ENCODE data around the gene CADM1.

CADM1 gene

GRCh38 chr11:115459563-115459962 lies 44.7 kb downstream of the CADM1 start:
- Mint-ChIP-seq H3K27ac (no peak overlapping the region), H3K4me3 (no peak overlapping the region), H3K4me1 (ENCODE audit: low read depth) (no peaks in the 10 kb centered on the region), H3K9me3 (no peaks in the 10 kb centered on the region), H3K27me3 (peaks cover 8% of the 10 kb centered on the region), H3K36me3 (ENCODE audit: low read depth) (no peaks in the 10 kb centered on the region)
- intact Hi-C loops (cut with micrococcal nuclease) = no loop called here

- intact Hi-C loops (cut with micrococcal nuclease) = no loop called here
- no peaks in the 10 kb centered on the region for H3K9me3 Mint-ChIP-seq
- no peaks in the 10 kb centered on the region for H3K4me1 Mint-ChIP-seq (ENCODE audit: low read depth)
- H3K36me3 Mint-ChIP-seq (ENCODE audit: low read depth) = no peaks in the 10 kb centered on the region
- H3K4me3 Mint-ChIP-seq = no peak overlapping the region
- H3K27ac Mint-ChIP-seq = no peak overlapping the region
- peaks cover 8% of the 10 kb centered on the region for H3K27me3 Mint-ChIP-seq
These were observed 45.3 kb downstream of the CADM1 start for GRCh38 chr11:115458877-115459276.

GRCh38 chr11:115456019-115456418 lies 48.2 kb downstream of the CADM1 start:
- Mint-ChIP-seq H3K9me3 (no peaks in the 10 kb centered on the region), H3K4me3 (no peak overlapping the region), H3K27ac (no peak overlapping the region), H3K27me3 (peaks cover 3% of the 10 kb centered on the region), H3K36me3 (ENCODE audit: low read depth) (no peaks in the 10 kb centered on the region), H3K4me1 (ENCODE audit: low read depth) (no peaks in the 10 kb centered on the region)
- intact Hi-C loops (cut with micrococcal nuclease) = no loop called here

DNA sequence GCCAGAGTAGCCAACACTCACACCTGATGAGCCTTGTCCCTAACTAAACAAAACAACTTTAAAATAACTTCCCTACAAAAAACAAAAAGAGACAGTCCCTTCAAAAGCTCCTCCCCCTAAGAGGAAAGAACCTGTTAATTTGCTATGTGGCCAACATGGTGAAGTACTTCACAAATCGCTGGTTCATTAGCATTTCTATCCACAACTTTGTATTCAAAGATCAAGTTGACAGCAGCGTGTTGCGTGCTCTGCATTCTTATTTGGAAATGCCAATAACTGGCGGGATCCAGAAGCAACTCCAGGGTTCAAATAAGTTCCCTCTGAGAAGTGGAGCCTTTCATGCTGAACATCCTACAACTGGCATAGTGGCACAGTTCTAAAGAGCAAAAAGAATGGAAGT lies 48.6 kb downstream of the CADM1 start:
- intact Hi-C loops (cut with micrococcal nuclease) = no loop called here
- H3K27me3 Mint-ChIP-seq = peaks cover 3% of the 10 kb centered on the region

DNA sequence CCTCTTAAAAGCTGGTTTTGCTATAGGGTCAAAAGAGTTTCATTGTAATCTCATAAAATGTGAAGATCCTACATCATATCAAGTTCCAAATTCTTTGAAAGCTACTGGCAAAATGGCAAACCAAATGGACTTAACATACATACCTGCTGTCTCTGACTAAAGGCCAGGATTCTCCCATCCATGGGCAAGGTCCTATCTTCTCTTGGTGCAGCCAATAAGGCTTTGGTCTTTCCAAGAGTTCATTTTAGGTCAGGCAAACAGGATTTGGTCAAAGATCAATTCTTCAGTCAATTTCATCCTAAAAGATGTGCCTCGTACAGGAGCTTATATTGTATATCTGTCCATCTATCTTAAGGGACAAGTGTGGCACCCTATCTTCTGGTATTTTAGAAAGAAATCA lies 49.7 kb downstream of the CADM1 start:
- no peaks in the 10 kb centered on the region for H3K36me3 Mint-ChIP-seq (ENCODE audit: low read depth)
- H3K27ac Mint-ChIP-seq = no peak overlapping the region
- H3K9me3 Mint-ChIP-seq = no peaks in the 10 kb centered on the region
- no peaks in the 10 kb centered on the region for H3K4me1 Mint-ChIP-seq (ENCODE audit: low read depth)
- H3K4me3 Mint-ChIP-seq = no peak overlapping the region
- intact Hi-C loops (cut with micrococcal nuclease) = no loop called here
- H3K27me3 Mint-ChIP-seq = peaks cover 3% of the 10 kb centered on the region

More for the DNA sequence above, 48.6 kb downstream of the CADM1 start:
- Mint-ChIP-seq H3K9me3 (no peaks in the 10 kb centered on the region), H3K27ac (no peak overlapping the region), H3K4me3 (no peak overlapping the region), H3K4me1 (ENCODE audit: low read depth) (no peaks in the 10 kb centered on the region), H3K36me3 (ENCODE audit: low read depth) (no peaks in the 10 kb centered on the region)

DNA sequence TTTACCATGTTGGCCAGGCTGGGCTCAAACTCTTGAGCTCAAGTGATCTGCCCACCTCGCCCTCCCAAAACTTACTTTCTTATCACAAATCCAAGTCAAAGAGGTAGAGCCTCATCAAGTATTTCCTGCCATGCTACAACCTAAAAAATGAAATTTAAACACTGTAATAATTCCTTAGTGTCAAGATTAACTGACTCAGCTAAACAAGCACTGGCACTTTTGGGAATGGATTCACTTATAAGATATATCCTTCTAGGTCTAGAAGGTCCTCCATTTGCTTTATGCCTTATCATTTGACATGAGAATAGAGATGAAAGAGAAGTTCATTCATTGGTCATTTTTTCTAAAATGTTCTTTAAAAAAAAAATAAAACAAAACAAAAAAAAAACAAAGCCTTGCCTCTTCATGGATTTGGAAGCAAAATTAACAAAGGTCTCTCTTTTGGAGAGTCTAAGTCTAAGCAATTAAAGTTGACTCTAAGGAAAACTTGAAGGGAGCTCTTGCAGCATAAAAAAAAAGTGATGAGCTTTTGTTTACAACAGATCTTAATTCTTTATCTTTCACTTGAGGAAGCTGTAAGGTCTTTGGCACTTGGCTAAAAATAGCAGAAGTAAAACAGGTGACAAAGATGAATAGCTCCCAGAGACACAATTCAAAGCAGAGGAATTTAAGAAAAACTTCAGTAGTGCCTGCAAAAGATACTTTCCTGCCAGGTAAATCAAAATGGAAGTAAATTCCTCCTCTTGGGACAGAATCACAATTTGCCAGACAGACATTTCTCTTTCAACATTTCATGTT lies 50.3 kb downstream of the CADM1 start:
- H3K27ac Mint-ChIP-seq = no peak overlapping the region
- no peak overlapping the region for H3K4me3 Mint-ChIP-seq
- peaks cover 3% of the 10 kb centered on the region for H3K27me3 Mint-ChIP-seq
- intact Hi-C loops (cut with micrococcal nuclease) = no loop called here
- H3K4me1 Mint-ChIP-seq (ENCODE audit: low read depth) = no peaks in the 10 kb centered on the region
- H3K9me3 Mint-ChIP-seq = no peaks in the 10 kb centered on the region
- H3K36me3 Mint-ChIP-seq (ENCODE audit: low read depth) = no peaks in the 10 kb centered on the region

DNA sequence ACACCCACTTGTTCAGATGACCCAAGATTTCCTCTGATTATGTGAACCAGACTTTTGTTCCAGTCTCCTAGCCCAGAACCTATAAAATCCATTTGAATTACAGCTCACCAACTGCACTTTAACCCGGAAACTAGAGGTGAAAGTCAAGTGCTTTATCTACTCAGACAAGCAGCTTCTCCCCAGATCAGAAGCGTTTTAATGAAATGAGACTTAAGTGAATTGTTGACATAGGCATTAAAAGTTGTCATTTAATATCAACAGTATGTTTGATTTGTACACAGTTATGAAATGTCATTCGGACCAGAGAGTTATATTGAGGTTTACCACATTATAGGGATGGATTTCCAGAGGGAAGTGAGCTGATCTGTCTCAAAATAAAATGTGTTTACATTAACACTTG lies 52.0 kb downstream of the CADM1 start:
- H3K4me3 Mint-ChIP-seq = no peak overlapping the region
- no peak overlapping the region for H3K27ac Mint-ChIP-seq
- H3K36me3 Mint-ChIP-seq (ENCODE audit: low read depth) = no peaks in the 10 kb centered on the region
- intact Hi-C loops (cut with micrococcal nuclease) = no loop called here
- H3K4me1 Mint-ChIP-seq (ENCODE audit: low read depth) = no peaks in the 10 kb centered on the region
- peaks cover 3% of the 10 kb centered on the region for H3K27me3 Mint-ChIP-seq
- peaks cover 10% of the 10 kb centered on the region for H3K9me3 Mint-ChIP-seq

DNA sequence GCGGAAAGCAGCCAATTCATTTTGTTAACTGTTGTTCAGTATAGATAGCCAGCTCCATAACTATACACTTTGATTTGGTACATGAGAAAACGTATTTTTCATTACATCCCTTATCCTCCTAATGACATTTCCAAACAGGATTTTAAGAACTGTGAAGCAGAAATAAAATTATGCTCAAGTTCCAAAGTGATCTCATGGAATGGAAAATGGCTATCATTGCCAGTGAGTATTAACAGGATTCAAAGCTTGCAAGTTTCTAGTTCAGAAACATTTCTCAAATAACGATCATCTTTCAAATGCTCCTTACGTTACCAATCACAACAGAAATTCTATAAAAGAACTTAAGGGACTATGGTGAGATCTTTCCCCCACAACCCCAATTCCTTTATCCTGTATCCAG lies 53.7 kb downstream of the CADM1 start:
- no peak overlapping the region for H3K27ac Mint-ChIP-seq
- no peak overlapping the region for H3K4me3 Mint-ChIP-seq
- peaks cover 1% of the 10 kb centered on the region for H3K27me3 Mint-ChIP-seq
- H3K9me3 Mint-ChIP-seq = peaks cover 27% of the 10 kb centered on the region
- intact Hi-C loops (cut with micrococcal nuclease) = no loop called here
- no peaks in the 10 kb centered on the region for H3K4me1 Mint-ChIP-seq (ENCODE audit: low read depth)
- no peaks in the 10 kb centered on the region for H3K36me3 Mint-ChIP-seq (ENCODE audit: low read depth)

GRCh38 chr11:115447273-115447864 lies 56.8 kb downstream of the CADM1 start:
- no peak overlapping the region for H3K27ac Mint-ChIP-seq
- no peaks in the 10 kb centered on the region for H3K27me3 Mint-ChIP-seq
- peaks cover 30% of the 10 kb centered on the region for H3K9me3 Mint-ChIP-seq
- H3K4me1 Mint-ChIP-seq (ENCODE audit: low read depth) = no peaks in the 10 kb centered on the region
- H3K36me3 Mint-ChIP-seq (ENCODE audit: low read depth) = no peaks in the 10 kb centered on the region
- H3K4me3 Mint-ChIP-seq = no peak overlapping the region
- intact Hi-C loops (cut with micrococcal nuclease) = no loop called here

- Mint-ChIP-seq H3K4me3 (no peak overlapping the region), H3K4me1 (ENCODE audit: low read depth) (no peaks in the 10 kb centered on the region), H3K27me3 (no peaks in the 10 kb centered on the region), H3K36me3 (ENCODE audit: low read depth) (no peaks in the 10 kb centered on the region), H3K27ac (no peak overlapping the region), H3K9me3 (peaks cover 30% of the 10 kb centered on the region)
- intact Hi-C loops (cut with micrococcal nuclease) = no loop called here
These were observed 58.0 kb downstream of the CADM1 start for GRCh38 chr11:115446214-115446613.

- H3K4me3 Mint-ChIP-seq = no peak overlapping the region
- H3K9me3 Mint-ChIP-seq = peaks cover 30% of the 10 kb centered on the region
- no peaks in the 10 kb centered on the region for H3K4me1 Mint-ChIP-seq (ENCODE audit: low read depth)
- intact Hi-C loops (cut with micrococcal nuclease) = no loop called here
- H3K27ac Mint-ChIP-seq = no peak overlapping the region
- H3K27me3 Mint-ChIP-seq = no peaks in the 10 kb centered on the region
- no peaks in the 10 kb centered on the region for H3K36me3 Mint-ChIP-seq (ENCODE audit: low read depth)
These were observed 59.7 kb downstream of the CADM1 start for GRCh38 chr11:115444542-115444941.

DNA sequence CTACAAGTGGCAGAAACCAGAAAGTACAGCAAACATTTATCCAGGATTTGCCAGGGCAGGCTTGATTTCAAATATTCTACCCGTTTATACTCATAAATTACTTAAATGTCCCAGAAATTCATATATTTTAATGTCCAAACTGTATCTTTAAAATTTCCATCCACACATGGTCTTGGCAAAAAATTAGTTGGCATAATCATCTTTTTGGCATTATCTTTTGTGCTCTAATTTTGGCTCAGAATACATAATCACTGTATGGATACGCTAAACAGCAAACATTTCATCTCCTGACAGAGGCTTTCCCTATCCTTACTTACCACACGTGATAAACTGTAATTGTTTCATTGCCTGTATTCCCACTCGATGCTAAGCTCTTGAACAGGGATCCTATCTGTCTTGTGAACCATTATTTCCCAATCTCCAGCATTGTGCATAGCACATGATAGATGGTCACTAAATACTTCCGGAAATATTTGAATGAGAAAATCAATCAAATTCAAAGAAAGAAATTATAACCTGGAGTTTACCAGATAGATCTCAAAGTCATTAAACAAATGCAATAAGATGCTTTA lies 64.2 kb downstream of the CADM1 start:
- H3K9me3 Mint-ChIP-seq = no peaks in the 10 kb centered on the region

DNA sequence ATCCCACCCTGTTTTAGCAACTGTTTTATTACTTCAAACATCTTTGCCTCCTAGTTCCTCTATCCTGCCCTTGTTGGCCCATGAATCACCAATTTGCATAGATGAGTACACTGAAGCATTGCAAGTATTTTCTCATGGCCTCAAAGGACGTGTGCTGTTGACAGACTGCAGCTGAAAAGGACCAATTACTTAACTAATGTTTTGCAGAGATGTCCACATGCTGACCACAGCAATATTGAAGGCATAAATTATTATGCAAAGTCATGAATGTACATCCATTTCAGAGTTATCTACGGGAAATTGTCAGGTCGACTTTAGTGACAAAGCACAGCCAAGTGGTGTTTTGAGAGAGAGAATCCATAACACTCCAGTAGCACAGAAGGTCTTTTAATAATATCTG lies 64.8 kb downstream of the CADM1 start:
- Mint-ChIP-seq H3K4me3 (no peak overlapping the region), H3K27ac (no peak overlapping the region), H3K36me3 (ENCODE audit: low read depth) (no peaks in the 10 kb centered on the region), H3K27me3 (no peaks in the 10 kb centered on the region), H3K9me3 (no peaks in the 10 kb centered on the region), H3K4me1 (ENCODE audit: low read depth) (no peaks in the 10 kb centered on the region)
- intact Hi-C loops (cut with micrococcal nuclease) = no loop called here

More for the DNA sequence above, 64.2 kb downstream of the CADM1 start:
- Mint-ChIP-seq H3K4me3 (no peak overlapping the region), H3K4me1 (ENCODE audit: low read depth) (no peaks in the 10 kb centered on the region), H3K27ac (no peak overlapping the region), H3K36me3 (ENCODE audit: low read depth) (no peaks in the 10 kb centered on the region), H3K27me3 (no peaks in the 10 kb centered on the region)
- intact Hi-C loops (cut with micrococcal nuclease) = no loop called here

DNA sequence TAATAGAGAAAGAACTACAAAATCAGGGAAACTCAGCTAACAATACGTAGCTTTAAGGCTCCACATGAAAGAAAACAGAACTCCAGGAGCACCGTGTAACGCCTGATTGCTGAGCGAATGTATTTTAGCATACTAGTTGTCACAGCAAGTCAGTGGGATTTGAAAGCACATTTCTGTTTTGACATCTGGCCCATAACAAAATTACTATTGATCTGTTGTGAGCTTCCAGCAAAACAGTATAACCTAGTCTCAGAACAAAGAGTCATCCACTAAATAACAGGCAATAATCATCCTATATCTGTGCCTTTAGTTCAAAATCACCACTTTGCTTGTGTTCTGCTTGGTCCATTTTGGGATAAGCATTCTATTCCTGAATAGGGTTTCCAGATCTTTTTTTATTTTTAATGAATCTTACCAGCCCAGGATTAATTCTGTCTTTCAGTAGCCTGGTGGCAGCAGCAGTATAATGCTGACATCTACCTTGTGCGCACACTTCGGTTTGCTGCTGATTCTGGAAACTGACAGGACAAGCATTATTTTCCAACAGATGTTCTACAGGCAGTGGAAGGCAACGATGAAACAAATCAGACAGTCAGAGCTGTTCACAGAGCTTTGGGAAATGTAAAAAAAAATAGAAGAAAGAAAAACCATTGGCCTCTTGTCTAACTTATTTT lies 66.2 kb downstream of the CADM1 start:
- Mint-ChIP-seq H3K4me3 (no peak overlapping the region), H3K4me1 (ENCODE audit: low read depth) (no peaks in the 10 kb centered on the region), H3K27ac (no peak overlapping the region), H3K36me3 (ENCODE audit: low read depth) (no peaks in the 10 kb centered on the region), H3K27me3 (no peaks in the 10 kb centered on the region), H3K9me3 (no peaks in the 10 kb centered on the region)
- intact Hi-C loops (cut with micrococcal nuclease) = no loop called here

Measured in dendritic cell treated with granulocyte-macrophage colony-stimulating factor and Interleukin-4, amounts not matched to agents 40 ng/mL and 50 ng/mL, for 4 days (primary cell).